ENCODE measurements around the gene ADAMTS17.

ADAMTS17 gene

DNA sequence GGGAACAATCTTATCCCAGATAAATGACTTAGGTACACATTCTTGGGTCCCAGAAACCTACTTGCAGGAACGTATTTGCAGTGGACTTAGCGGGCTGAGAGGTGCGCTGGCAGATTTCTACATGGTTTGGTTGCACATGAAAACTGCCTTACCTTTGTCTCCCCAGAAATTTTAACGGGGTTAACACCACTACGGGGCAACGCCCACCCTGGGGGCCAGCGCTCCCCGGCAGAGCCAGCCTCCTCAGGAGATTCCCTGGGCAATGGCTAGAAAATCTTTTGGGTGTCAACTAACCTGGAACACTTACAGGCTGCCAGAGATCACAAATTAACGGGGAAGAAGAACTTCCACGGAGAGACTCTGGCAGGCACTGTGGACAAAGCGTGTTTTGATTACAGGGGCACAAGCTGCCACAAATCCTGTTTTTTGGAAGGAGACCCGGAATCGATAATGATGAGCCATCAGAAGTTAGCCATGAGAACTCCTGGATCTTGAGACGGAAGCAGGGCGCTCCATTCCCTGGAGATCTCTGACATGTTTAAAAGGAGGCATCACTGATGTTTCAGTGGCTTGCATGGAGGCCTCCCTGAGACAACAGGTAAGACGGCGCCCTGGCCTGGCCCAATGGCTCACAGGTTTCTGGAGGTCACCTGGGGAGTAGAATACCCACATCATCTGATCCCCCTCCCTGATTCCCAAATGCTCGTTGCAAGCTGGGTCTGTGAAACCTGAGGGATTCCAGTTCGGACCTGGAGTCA is 288.9 kb downstream of the ADAMTS17 start:
- H3K36me3 Mint-ChIP-seq: no peaks in the 10 kb centered on the region

DNA sequence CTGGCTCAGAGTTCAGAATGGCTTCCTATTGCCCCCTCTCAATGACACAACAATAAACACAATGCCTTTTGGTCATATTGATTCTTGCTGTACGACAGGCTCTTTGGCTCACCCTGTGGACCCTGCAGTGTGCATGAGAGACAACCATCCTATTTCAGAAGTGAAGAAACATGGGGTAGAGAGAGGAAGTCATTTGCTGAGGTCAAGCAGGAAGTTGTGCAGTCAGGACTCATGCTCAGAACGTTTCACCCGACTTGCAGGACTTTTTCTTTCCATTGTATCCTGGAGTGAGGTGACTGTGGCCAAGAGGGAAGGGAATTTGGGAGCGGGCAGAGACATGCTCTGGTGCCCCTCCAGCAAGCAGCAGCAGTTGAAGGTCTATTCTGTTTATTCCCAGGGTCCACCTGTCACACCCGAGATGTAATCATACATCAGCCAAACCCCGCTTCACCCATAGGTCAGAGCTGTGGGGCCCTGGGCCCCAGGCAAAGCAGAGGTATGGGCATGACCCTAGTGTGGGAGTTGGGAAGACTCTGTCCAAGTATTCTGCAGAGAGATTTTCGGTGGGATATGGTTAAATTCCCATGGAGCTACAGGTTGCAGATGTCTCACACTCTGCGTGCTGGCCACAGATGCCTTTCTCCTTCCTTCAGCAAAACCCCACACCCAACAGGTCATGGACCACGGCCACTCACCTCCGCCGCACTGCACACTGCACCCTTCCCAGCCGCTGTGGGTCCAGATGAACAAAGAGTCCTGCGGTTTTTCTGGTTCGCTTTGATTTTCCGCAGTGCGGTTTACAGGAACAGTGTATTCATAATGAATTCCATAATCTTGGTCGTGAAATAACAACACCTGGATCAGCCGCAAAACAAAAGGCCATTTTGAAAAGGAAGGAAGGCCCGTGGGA is 290.6 kb downstream of the ADAMTS17 start:
- Mint-ChIP-seq H3K9me3 (peaks cover 3% of the 10 kb centered on the region), H3K4me3 (no peak overlapping the region), H3K4me1 (no peaks in the 10 kb centered on the region), H3K27ac (no peak overlapping the region), H3K36me3 (no peaks in the 10 kb centered on the region)
- ATAC-seq (no peak), DNase-seq (ENCODE audit: low spot score in 2 of 2) (no peak)

More for the DNA sequence above, 288.9 kb downstream of the ADAMTS17 start:
- no peaks in the 10 kb centered on the region for H3K4me1 Mint-ChIP-seq
- H3K27ac Mint-ChIP-seq: no peak overlapping the region
- DNase-seq (ENCODE audit: low spot score in 2 of 2): no peak
- H3K4me3 Mint-ChIP-seq: no peak overlapping the region
- no peaks in the 10 kb centered on the region for H3K9me3 Mint-ChIP-seq
- no peak for ATAC-seq

DNA sequence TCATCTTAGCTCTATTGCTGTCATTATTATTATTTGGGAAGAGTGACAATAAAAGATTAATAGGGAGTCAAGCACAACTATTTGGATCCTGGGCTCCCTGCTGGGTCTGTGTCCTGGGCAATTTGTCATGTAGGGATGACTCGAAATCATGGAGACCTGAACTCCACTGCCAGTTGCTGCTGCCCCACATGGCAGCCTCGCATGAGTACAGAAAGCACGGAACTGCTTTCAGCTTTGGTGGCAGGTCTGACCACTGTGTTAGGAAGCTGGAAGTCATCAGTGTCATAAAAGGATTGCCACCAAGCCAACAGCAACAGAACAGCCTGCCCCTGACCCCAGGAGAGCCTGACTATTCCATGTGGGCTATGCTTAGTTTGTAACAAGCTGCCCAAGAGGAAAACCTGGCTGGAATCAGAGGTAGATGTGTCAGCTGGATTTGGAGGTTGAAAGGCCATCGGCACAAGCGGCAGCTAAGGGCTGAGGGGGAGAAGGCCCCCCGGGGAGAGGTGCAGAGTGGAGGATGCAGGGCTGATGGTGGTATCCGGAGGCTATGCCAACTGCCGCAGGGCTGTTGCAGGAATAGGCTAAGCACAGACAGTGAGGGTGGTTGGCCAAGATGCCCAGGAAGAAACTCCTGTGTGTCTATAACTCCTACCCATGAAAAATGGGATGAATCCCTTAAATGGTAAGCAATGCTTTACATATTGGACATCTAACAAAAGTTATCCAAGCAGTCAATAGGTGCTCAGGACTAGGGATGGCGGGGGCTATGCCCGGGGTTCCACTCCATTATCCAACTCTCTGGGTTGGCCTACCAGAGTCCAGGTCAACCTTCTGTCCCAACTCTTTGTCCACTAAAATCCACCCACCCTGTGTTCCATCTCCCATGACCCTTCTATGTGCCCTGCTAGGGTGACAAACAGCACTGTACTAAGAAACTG is 291.6 kb downstream of the ADAMTS17 start:
- ATAC-seq (peak; percentile 21), DNase-seq (ENCODE audit: low spot score in 2 of 2) (no peak)
- H3K4me1 Mint-ChIP-seq: no peaks in the 10 kb centered on the region
- peaks cover 3% of the 10 kb centered on the region for H3K9me3 Mint-ChIP-seq
- H3K27ac Mint-ChIP-seq: no peak overlapping the region
- H3K36me3 Mint-ChIP-seq: no peaks in the 10 kb centered on the region
- H3K4me3 Mint-ChIP-seq: no peak overlapping the region

DNA sequence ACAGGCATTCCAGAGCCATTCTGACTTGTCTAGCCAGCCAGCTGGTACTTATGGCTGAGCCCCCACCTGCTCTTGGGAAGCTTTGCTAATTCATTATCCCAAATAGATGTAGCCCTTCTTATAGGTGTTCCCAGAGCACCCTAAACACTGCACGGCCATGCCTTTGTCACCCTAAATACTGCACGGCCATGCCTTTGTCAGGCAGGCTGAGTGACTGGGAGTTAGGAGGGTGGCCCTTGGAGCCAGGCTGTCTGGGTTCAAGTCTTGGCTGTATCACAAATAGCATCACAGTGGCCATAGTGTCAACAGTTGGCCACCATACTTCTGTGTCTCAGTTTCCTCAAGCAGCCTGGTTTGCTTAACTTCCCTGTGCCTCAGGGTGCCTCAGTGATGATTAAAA is 292.3 kb downstream of the ADAMTS17 start:
- DNase-seq (ENCODE audit: low spot score in 2 of 2) (no peak), ATAC-seq (no peak)
- H3K27ac Mint-ChIP-seq: no peak overlapping the region
- H3K9me3 Mint-ChIP-seq: peaks cover 3% of the 10 kb centered on the region
- H3K4me1 Mint-ChIP-seq: no peaks in the 10 kb centered on the region
- no peak overlapping the region for H3K4me3 Mint-ChIP-seq
- no peaks in the 10 kb centered on the region for H3K36me3 Mint-ChIP-seq

DNA sequence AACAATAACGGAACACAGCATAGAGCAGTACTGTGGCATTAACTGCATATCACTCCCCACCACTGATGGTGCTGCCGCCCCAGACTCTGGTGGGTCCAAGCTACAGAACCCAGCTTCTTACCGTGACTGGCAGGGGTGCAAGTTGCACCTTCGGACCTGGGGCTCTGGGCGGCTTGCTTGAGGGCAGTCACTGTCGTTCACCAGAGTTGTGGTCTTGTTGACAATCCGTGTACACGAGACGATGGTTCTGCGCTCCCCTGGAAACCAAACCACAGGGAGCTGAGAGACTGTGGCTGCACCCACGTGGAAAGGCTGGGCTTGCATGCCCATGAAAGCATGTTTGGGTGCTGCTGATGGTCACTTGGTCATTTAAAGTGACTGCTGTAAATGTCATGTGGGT is 293.0 kb downstream of the ADAMTS17 start:
- Mint-ChIP-seq H3K4me1 (no peaks in the 10 kb centered on the region), H3K36me3 (no peaks in the 10 kb centered on the region), H3K4me3 (no peak overlapping the region), H3K9me3 (peaks cover 3% of the 10 kb centered on the region), H3K27ac (no peak overlapping the region)
- ATAC-seq: no peak
- no peak for DNase-seq (ENCODE audit: low spot score in 2 of 2)

DNA sequence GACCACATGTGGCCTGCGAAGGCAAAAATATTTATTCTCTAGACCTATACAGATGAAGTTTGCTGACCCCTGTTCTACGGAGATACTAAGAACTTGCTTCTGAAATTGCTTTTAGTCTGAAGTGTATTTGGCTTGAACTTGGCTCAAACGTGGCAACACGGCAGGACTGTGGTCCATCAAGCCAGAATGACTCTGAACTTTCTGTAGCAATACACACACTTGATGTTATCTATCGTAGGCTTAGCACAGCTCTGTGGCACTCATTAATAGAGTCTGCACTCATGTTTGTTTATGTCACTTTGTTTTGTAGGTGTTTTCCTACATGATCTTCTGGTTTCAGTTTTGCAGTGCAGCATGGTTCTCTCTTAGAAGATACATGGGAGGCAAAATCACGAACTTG is 298.1 kb downstream of the ADAMTS17 start:
- Mint-ChIP-seq H3K36me3 (no peaks in the 10 kb centered on the region), H3K4me3 (no peak overlapping the region), H3K27ac (no peak overlapping the region), H3K4me1 (no peaks in the 10 kb centered on the region), H3K9me3 (peaks cover 3% of the 10 kb centered on the region)
- ATAC-seq: peak; percentile 40
- no peak for DNase-seq (ENCODE audit: low spot score in 2 of 2)

DNA sequence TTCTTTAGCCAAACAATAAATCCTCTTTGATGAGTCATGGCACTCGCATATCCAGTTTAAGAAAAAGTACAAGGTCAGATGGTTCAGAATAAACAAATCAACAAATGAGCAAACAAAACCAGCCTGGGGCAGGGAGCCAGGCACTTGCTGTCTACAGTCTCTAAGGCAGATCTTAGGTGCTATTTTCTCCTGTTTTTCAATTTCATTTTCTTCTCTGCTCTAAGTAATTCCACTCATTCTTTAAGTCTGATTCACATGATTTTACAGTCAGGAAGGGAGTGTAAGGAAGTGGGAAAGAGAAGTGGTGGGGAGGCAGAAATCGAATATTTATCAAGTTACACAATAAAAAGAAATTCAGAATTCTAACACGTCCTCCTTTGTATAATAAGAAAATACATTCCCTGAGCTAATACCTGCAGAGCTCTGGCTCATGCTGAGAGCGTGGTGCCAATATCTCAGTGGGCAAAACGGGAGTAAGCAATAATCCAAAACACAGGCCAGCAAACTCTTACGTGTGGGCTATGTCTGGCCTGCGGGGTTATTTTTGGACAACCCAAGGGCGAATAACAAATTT is 298.6 kb downstream of the ADAMTS17 start:
- no peak overlapping the region for H3K4me3 Mint-ChIP-seq
- H3K9me3 Mint-ChIP-seq: peaks cover 3% of the 10 kb centered on the region
- no peaks in the 10 kb centered on the region for H3K36me3 Mint-ChIP-seq
- ATAC-seq (no peak), DNase-seq (ENCODE audit: low spot score in 2 of 2) (no peak)
- no peak overlapping the region for H3K27ac Mint-ChIP-seq
- no peaks in the 10 kb centered on the region for H3K4me1 Mint-ChIP-seq

DNA sequence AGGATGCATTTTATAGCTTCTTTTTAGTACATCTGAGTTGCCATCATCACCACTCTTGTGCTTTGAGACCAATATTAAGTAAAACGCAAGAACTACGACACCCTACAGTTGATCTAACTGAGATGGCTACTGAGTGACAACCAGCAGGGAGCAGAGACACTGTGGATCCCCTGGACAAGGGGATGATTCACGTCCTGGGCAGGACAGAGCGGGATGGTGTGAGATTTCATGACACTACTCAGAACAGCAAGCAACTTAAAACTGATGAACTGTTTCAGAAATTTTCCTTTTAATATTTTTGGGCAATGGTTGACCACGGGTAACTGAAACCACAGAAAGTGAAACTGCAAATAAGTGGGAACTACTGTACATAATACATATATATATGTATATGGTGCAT is 299.2 kb downstream of the ADAMTS17 start:
- Mint-ChIP-seq H3K27ac (no peak overlapping the region), H3K9me3 (peaks cover 3% of the 10 kb centered on the region), H3K4me1 (no peaks in the 10 kb centered on the region), H3K36me3 (no peaks in the 10 kb centered on the region), H3K4me3 (no peak overlapping the region)
- ATAC-seq (no peak), DNase-seq (ENCODE audit: low spot score in 2 of 2) (no peak)

DNA sequence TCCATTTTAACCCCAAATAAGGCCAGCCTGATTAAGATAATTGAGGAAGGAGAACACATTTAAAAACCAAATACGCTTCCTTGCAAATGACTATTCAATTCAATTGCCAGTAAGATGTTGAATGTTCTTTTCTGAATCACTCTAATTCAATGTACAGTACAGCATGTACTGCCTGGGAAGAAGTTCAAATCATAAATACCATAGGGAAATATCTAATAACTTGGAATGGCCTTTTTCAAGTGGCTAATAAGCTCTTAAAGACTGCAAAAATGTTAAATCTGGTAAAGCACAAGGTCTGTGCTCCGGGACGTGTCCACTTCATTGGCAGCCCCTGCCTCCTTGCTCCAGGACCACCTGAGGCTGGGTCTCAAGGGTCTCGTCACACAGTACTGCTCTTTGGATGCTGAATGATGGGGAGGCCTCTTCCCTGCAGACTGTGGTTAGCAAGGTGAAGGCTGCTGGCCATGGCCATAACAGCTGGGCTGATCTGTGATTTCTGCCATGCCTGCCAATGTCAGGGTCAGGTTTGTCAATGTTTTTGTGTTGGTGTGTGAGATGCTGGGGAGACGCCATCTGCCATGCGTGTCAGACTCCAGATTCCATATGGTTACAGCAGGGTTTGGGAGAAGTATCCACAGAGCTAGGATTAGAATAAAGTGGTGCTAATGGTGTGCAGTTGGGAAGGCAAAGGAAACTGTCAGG is 300.5 kb downstream of the ADAMTS17 start:
- Mint-ChIP-seq H3K9me3 (no peaks in the 10 kb centered on the region), H3K4me3 (no peak overlapping the region), H3K27ac (no peak overlapping the region), H3K4me1 (no peaks in the 10 kb centered on the region), H3K36me3 (no peaks in the 10 kb centered on the region)
- ATAC-seq (no peak), DNase-seq (ENCODE audit: low spot score in 2 of 2) (no peak)

DNA sequence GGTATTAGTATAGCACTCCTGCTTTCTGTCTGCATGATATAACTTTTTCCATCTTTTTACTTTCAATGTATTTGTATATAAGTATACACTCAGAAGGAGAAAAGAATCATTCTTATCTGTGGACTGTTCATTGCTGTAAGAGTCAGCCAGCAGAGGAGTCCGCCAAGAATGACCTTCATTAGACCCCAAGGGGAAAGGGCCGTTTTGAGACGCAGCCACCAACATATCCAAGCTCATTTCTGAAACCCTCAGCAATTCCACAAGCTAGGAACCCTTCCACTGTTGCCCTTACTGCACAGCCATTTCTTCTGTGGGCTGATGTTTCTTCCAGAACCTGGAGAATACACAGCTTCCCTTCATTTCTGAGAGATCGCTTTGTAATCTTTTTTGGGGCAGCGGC is 301.8 kb downstream of the ADAMTS17 start:
- Mint-ChIP-seq H3K4me3 (no peak overlapping the region), H3K36me3 (no peaks in the 10 kb centered on the region), H3K9me3 (no peaks in the 10 kb centered on the region), H3K27ac (no peak overlapping the region), H3K4me1 (no peaks in the 10 kb centered on the region)
- no peak for DNase-seq (ENCODE audit: low spot score in 2 of 2)
- ATAC-seq: no peak

DNA sequence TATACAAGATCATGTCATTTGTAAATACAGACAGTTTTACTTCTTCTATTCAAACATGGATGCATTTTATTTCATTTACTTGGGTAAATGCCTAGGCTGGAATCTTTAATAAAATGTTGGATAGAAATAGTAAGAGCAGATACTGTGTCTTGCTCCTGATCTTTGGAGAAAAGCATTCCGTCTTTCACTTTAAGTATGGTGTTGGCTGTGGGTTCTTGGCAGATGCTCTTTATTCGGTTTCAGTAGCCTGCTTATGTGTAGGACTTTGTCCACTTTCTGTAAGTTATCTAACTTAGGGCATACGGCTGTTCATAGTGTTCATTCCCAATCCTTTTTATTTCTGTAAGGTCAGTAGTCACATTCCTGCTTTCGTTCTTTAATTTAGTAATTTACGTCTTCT is 303.0 kb downstream of the ADAMTS17 start:
- H3K4me1 Mint-ChIP-seq: no peaks in the 10 kb centered on the region
- H3K27ac Mint-ChIP-seq: no peak overlapping the region
- no peaks in the 10 kb centered on the region for H3K36me3 Mint-ChIP-seq
- no peak for ATAC-seq
- H3K4me3 Mint-ChIP-seq: no peak overlapping the region
- no peaks in the 10 kb centered on the region for H3K9me3 Mint-ChIP-seq
- DNase-seq (ENCODE audit: low spot score in 2 of 2): no peak

DNA sequence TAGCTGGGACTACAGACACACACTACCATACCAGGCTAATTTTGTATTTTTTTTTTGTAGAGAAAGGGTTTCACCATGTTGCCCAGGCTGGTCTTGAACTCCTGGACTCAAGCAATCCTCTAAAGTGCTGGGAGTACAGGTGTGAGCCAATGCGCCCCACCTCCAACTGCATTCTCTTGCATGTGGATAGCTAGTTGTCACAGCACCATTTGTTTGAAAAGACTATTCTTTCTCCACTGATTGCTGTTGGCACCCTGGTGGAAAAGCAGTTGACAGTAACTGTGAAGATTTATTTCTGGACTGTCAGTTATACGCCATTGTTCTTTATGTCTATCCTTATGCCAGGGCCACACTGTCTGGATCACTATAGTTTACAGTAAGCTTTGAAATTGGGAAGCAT is 303.9 kb downstream of the ADAMTS17 start:
- no peak for ATAC-seq
- no peaks in the 10 kb centered on the region for H3K36me3 Mint-ChIP-seq
- H3K4me1 Mint-ChIP-seq: no peaks in the 10 kb centered on the region
- H3K27ac Mint-ChIP-seq: no peak overlapping the region
- H3K9me3 Mint-ChIP-seq: no peaks in the 10 kb centered on the region
- DNase-seq (ENCODE audit: low spot score in 2 of 2): no peak
- no peak overlapping the region for H3K4me3 Mint-ChIP-seq

DNA sequence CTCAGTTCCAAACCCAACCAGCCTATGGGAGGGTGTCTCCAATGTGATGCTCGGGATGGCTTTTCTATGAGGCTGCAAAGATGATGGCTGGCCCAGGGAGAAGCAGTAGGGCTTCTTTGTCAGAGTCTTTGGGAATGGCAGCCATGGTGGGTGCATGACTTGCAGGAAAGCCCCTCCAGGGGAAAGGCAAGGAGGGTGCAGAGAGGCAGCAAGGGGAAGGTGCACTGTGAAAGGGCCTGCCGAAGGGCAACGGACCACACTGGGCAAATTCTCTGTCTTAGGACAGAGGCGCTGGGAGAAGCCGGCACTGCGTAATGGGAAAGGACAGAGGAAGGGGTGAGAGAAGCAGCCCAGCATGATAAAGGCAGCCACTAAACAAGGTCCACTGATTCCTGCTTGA is 305.8 kb downstream of the ADAMTS17 start:
- H3K27ac Mint-ChIP-seq: no peak overlapping the region
- DNase-seq (ENCODE audit: low spot score in 2 of 2) (no peak), ATAC-seq (no peak)
- H3K36me3 Mint-ChIP-seq: no peaks in the 10 kb centered on the region
- H3K4me3 Mint-ChIP-seq: no peak overlapping the region
- no peaks in the 10 kb centered on the region for H3K9me3 Mint-ChIP-seq
- H3K4me1 Mint-ChIP-seq: no peaks in the 10 kb centered on the region

DNA sequence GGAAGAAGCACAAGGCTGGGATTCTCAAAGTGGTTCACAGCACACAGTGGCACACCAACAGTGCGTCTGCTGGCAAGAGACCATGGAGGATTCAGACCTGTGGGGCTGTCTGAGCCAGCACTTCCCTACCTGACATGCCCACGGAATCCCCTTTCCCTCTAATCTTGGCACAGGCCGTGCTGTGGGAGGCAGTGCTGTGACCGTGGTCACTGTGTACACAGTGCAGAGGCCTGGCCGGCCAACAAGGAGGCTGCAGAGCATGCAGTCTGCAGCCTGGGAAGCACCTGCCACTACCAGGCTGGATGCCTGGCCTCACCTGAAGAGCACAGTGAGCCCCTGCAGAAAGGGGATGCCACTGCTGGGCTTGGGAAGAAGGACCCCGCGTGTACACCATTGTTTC is 307.6 kb downstream of the ADAMTS17 start:
- H3K4me3 Mint-ChIP-seq: no peak overlapping the region
- peak; percentile 14 for ATAC-seq
- no peaks in the 10 kb centered on the region for H3K9me3 Mint-ChIP-seq
- H3K27ac Mint-ChIP-seq: no peak overlapping the region
- H3K4me1 Mint-ChIP-seq: no peaks in the 10 kb centered on the region
- H3K36me3 Mint-ChIP-seq: no peaks in the 10 kb centered on the region
- DNase-seq (ENCODE audit: low spot score in 2 of 2): no peak

Measured in stimulated activated effector memory CD8-positive, alpha-beta T cell treated with anti-CD3 and anti-CD28 coated beads, Interleukin-12 subunit alpha, Interleukin-12 subunit beta, amount 100 ng/mL, for 72 hours (primary cell).